ENCODE results near the gene SPDYA.
A peak's percentile ranks its signal among the peaks of the same experiment; 100 is the strongest.

SPDYA gene

GRCh38 chr2:28880193-28880592 is 69.6 kb downstream of the SPDYA start:
- TF ChIP-seq MYC (IDR thresholded peaks at IDR 0.05; ENCODE audit: low read depth, low read length) = no peak
- no peak for TF ChIP-seq CTCF (IDR thresholded peaks at IDR 0.05; ENCODE audit: low read depth, low read length)
- H3K4me3 ChIP-seq (ENCODE audit: low read depth, low read length) = no peak overlapping the region
- no peak for DNase-seq (ENCODE audit: low read depth)

- DNase-seq (ENCODE audit: low read depth) = no peak
- H3K4me3 ChIP-seq (ENCODE audit: low read depth, low read length) = peak overlapping the region; percentile 47
- TF ChIP-seq POLR2A (IDR thresholded peaks at IDR 0.05; ENCODE audit: extremely low read depth, insufficient read length) = no peak
- no peak for TF ChIP-seq MAX (IDR thresholded peaks at IDR 0.05; ENCODE audit: low read depth, low read length)
- no peak for TF ChIP-seq CTCF (IDR thresholded peaks at IDR 0.05; ENCODE audit: low read depth, low read length)
Observed at GRCh38 chr2:28893488-28893887, 82.9 kb downstream of the SPDYA start.

- DNase-seq (ENCODE audit: low read depth) = peak; percentile 99
- TF ChIP-seq MAX (IDR thresholded peaks at IDR 0.05; ENCODE audit: low read depth, low read length) = peak; percentile 99
- no peak for TF ChIP-seq CTCF (IDR thresholded peaks at IDR 0.05; ENCODE audit: low read depth, low read length)
- TF ChIP-seq POLR2A (IDR thresholded peaks at IDR 0.05; ENCODE audit: extremely low read depth, insufficient read length) = peak; percentile 81
- TF ChIP-seq MYC (IDR thresholded peaks at IDR 0.05; ENCODE audit: low read depth, low read length) = peak; percentile 100
- H3K4me3 ChIP-seq (ENCODE audit: low read depth, low read length) = peak within 1 kb of the TSS; percentile 100
Observed at GRCh38 chr2:28894470-28895188, 84.0 kb downstream of the SPDYA start, which contains the start of gene WDR43. WDR43 (plus strand) TSS chr2:28894667; CDS start chr2:28894699, 32 bp downstream.

DNA sequence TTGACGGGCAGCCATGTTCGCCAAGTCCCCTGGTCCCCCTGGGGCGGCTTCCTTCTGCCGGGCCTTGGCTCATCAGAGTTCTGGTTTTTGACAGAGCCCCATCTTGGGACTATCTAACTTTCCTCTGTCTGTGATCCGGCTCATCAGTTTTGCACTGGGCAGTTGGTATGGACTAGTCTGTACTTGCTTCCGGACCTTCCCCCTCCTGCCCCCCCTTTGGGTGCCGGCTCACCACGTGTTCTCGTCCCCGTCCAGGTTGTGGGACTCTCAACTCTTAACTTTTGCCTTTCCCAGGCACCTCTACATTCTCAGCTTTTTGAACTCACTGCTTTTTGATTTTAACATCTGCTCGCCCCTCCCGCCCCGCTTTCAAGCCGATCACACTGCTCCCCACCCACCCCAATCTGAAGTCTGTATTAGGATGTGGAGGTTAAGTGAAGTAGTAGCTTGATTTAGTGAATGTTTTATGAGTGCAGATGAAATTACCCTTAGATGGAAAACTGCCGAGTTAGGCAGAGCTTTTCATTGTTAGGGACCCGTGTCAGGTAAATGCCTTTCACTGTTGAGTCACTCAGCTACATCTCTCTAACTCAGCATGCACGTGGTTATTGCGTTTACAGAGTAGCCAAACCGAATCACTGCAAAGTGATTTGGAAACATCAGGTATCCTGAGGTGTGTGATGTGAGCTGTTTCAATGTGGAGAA is 84.7 kb downstream of the SPDYA start:
- TF ChIP-seq MYC (IDR thresholded peaks at IDR 0.05; ENCODE audit: low read depth, low read length) (peak; percentile 76), MAX (IDR thresholded peaks at IDR 0.05; ENCODE audit: low read depth, low read length) (peak; percentile 94), POLR2A (IDR thresholded peaks at IDR 0.05; ENCODE audit: extremely low read depth, insufficient read length) (no peak)
- DNase-seq (ENCODE audit: low read depth) = peak; percentile 74
- H3K4me3 ChIP-seq (ENCODE audit: low read depth, low read length) = peak overlapping the region; percentile 100

- H3K4me3 ChIP-seq (ENCODE audit: low read depth, low read length) = peak overlapping the region; percentile 100
- no peak for DNase-seq (ENCODE audit: low read depth)
- no peak for TF ChIP-seq POLR2A (IDR thresholded peaks at IDR 0.05; ENCODE audit: extremely low read depth, insufficient read length)
- TF ChIP-seq CTCF (IDR thresholded peaks at IDR 0.05; ENCODE audit: low read depth, low read length) = no peak
- no peak for TF ChIP-seq MAX (IDR thresholded peaks at IDR 0.05; ENCODE audit: low read depth, low read length)
- no peak for TF ChIP-seq MYC (IDR thresholded peaks at IDR 0.05; ENCODE audit: low read depth, low read length)
Observed at GRCh38 chr2:28896906-28897305, 86.3 kb downstream of the SPDYA start.

GRCh38 chr2:28898048-28898447 is 87.4 kb downstream of the SPDYA start:
- peak; percentile 37 for DNase-seq (ENCODE audit: low read depth)
- TF ChIP-seq CTCF (IDR thresholded peaks at IDR 0.05; ENCODE audit: low read depth, low read length) = no peak
- TF ChIP-seq POLR2A (IDR thresholded peaks at IDR 0.05; ENCODE audit: extremely low read depth, insufficient read length) = no peak
- TF ChIP-seq MAX (IDR thresholded peaks at IDR 0.05; ENCODE audit: low read depth, low read length) = peak; percentile 58
- H3K4me3 ChIP-seq (ENCODE audit: low read depth, low read length) = peak overlapping the region; percentile 100
